Choroid plexus epithelial cell (primary cell): ENCODE measurements around the gene RBM4B.

Source experiments
- DNase-seq: peaks from one replicate; pipeline ENCODE4 v3.0.0-alpha.2; 2010; ENCODE audit warnings: low read depth
- H3K4me3 ChIP-seq: 2 replicates; pipeline ENCODE4 v1.5.1; 2011; ENCODE audit warnings: low read depth, mild to moderate bottlenecking, control low read depth, low read length, moderate library complexity
- TF ChIP-seq, protein P1 (sequence below): conservative IDR thresholded peaks from 2 replicates; pipeline ENCODE4 v1.5.1; 2011; ENCODE audit warnings: low read depth, mild to moderate bottlenecking, control low read depth, inconsistent platforms, low read length, moderate library complexity

RBM4B gene

DNA sequence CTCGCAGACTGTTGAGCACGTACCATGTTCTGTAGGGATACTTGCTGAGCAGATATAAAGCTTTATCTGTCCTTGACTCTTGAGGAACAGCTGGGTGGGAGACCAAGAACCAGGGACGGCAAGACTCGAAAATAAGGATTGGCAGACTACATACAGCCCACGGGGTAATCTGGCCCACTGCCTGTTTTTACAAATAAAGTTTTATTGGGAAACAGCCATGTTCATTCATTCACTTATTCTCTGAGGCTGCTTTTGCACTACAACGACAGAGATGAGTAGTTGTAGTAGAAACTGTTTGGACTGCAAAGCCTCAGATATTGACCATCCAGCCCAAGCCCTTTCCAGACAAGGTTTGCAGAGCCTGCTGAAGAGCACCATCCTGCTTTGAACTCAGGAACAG is 20.3 kb upstream of the RBM4B start:
- no peak overlapping the region for H3K4me3 ChIP-seq
- TF ChIP-seq, protein P1, sequence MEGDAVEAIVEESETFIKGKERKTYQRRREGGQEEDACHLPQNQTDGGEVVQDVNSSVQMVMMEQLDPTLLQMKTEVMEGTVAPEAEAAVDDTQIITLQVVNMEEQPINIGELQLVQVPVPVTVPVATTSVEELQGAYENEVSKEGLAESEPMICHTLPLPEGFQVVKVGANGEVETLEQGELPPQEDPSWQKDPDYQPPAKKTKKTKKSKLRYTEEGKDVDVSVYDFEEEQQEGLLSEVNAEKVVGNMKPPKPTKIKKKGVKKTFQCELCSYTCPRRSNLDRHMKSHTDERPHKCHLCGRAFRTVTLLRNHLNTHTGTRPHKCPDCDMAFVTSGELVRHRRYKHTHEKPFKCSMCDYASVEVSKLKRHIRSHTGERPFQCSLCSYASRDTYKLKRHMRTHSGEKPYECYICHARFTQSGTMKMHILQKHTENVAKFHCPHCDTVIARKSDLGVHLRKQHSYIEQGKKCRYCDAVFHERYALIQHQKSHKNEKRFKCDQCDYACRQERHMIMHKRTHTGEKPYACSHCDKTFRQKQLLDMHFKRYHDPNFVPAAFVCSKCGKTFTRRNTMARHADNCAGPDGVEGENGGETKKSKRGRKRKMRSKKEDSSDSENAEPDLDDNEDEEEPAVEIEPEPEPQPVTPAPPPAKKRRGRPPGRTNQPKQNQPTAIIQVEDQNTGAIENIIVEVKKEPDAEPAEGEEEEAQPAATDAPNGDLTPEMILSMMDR: no peak
- no peak for DNase-seq

DNA sequence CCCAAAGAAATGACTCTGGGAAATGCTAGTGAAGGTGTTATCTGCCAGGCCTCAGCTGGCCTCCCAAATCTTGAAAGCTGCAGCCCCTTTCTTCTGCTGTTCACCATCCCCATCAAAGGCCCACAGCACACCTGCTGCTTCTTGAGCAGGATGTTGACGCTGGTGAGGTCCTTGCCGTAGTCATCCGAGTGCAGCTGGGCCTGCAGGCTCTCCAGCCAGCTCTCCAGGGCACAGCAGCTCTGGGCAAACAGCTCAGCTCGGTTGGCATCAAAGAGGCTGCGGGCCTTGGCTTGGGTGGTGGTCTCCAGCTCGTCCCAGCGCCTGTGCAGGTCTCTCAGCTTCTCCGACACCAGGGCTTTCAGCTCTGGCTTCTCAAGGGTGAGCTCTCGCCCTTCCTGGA is 18.5 kb upstream of the RBM4B start:
- no peak for DNase-seq
- H3K4me3 ChIP-seq: no peak overlapping the region
- TF ChIP-seq, protein P1: no peak

DNA sequence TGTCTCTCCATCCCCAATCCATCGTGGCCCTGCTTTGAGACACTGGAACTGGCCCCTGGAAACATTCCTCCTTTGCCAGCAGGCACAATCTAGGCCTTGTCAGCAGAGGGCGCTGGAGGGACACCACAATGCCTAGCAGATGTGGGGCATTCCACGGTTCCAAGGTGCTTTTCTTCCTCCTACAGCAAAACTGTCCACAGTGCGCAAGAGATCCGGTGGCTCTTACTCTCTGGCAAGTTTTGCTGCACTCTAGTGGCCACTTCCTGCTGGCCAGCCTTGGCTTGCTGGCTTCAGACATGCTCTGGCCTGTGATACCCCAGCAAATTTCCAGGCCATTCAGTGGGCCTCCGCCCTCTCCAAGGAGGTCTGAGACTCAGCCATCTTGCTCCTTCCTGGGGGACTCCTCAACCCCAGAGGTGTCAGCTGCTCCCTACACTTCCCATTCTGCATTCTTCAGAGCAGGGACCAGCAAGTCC is 17.1 kb upstream of the RBM4B start:
- peak; percentile 99 for DNase-seq
- H3K4me3 ChIP-seq: no peak overlapping the region
- TF ChIP-seq, protein P1: peak; percentile 91

DNA sequence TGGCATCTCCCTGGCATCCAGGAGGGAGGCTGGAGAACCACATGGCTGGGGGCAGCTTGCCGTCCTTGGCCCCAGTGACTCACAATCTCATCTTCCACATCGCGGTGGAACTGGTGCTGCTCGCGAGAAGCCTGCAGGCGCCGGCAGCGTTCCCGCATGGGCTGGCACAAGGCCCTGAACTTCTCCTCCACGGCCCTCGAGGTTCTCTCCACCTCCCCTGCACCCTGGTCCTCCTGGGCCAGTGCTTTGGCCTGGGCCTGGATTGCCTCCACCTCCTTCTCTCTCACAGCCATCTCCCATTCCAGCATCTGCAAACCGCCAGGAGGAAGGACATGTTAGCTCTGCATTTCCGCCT is 16.3 kb upstream of the RBM4B start:
- TF ChIP-seq, protein P1: no peak
- H3K4me3 ChIP-seq: no peak overlapping the region
- DNase-seq: no peak

DNA sequence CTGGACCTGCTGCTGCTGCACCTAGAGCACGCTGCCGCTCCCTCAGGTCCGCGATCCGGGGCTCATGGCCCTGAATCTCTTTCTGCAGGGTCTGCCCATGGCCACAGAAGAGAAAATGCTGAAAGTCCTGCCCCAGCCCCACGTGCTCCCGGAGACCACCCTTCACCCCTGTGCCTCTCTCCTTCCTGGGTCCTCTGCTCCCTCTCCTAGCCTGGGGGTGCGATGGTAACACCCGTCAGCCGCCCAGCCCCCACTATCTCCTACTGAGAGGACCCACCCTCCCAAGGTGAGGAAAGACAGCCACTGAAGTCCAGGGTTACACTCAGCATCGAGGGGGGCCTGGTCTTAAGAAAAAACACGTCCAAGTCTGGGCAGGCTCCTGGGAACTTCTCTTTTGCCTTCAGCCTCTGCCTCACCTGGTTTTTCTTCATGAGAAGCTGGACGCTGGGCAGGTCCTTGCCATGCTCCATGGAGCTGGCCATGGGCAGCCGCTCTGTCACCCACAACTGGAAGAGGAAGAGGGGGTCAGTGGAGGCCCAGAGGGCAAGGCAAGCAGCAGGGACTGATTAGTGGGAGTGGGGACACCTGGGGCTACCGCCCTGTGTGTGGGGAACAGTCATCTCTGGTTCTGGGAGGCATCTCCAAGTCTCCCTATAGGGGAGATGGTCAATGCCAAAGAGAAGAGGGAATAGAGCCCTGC is 15.8 kb upstream of the RBM4B start:
- DNase-seq: no peak
- no peak overlapping the region for H3K4me3 ChIP-seq
- TF ChIP-seq, protein P1: no peak

DNA sequence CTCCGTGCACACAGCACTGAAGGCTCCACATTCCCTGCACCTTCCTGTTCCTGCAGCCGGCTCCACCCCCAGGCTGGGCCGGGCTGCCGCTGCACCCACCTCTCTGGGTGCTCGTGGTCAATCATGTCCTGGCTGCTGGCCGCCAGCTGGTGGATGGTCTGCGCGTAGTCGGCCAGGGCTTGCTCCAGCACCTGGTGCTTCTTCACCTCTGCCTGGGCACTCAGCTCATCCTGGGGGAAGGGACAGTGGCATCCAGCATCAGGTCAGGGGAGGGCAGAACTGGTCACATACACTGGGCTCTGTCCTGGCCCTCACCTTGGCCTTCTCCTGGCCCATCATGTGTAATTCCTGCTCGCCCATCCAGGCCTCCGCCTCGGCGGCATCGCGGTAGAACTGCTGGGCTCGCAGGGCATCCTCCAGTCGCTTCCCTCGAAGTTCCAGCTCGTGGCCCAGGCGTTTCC is 15.2 kb upstream of the RBM4B start:
- no peak overlapping the region for H3K4me3 ChIP-seq
- TF ChIP-seq, protein P1: no peak
- DNase-seq: no peak

DNA sequence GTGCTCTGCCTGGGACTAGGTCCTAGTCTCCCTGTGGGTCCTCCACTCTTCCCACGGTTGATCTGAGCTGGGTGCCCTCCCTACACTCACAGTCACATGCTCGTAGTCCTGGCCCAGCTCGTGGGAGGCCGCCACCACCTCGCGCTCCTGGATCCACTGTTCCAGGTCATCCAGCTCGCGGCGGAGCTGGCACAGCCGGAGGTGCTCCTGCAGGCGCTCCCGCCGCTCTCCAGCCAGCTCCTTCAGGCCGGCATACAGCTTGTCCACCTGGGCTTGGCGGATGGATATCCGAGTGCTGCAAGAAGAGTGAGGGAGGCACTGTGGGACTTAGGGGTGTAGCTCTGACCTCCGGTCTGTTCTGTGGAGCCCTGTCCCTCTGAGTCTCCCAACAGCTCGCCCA is 14.8 kb upstream of the RBM4B start:
- TF ChIP-seq, protein P1: no peak
- no peak for DNase-seq
- no peak overlapping the region for H3K4me3 ChIP-seq
